Caco-2 (cell line): Measurements from ENCODE around the gene NEXMIF. TPM values are rescaled to one million over a fixed set of nuclear protein-coding genes. Genes with fewer than 3 reads are reported as not detected.

ENCODE experiments used
- BruUV-seq: library from RNA; stranded (reverse); fragments of 400-500 nt; replicated peaks from 2 replicates; lab custom pipeline; 2021; lab: Mats Ljungman, UMichigan
- CTCF ChIA-PET: fragments of 300-600 bp; sonication (Branson Sonifier 250); formaldehyde crosslinking; loops from one replicate; lab custom pipeline; 2022; ENCODE audit warnings: antibody characterized with exemption; lab: Charles Lee
- POLR2A ChIA-PET: fragments of 300-600 bp; sonication (Branson Sonifier 250); formaldehyde crosslinking; loops from one replicate; lab custom pipeline; 2022; ENCODE audit warnings: antibody characterized with exemption; lab: Charles Lee
- DNase-seq, 2 experiments: peaks; one replicate each; pipeline versions ENCODE4 v3.0.0 to v3.0.0-alpha.2; 2020 to 2022
- H3K27me3 ChIP-seq: replicated peaks from 2 replicates; pipeline ENCODE4 v1.6.0; 2011; ENCODE audit warnings: low read length; ENCODE audit not compliant: control insufficient read depth, insufficient read depth
- H3K36me3 ChIP-seq: 2 replicates; pipeline ENCODE4 v1.5.1; 2011; ENCODE audit warnings: low read length; ENCODE audit not compliant: control insufficient read depth, insufficient read depth
- H3K4me1 ChIP-seq: fragments of 250-450 bp; sonication (Bioruptor Pico); 2 replicates; pipeline ENCODE4 v1.5.1; 2020; ENCODE audit warnings: mild to moderate bottlenecking
- H3K4me3 ChIP-seq: 2 replicates; pipeline ENCODE4 v1.5.1; 2011; ENCODE audit warnings: low read depth, mild to moderate bottlenecking, control low read depth, low read length
- H3K9me3 ChIP-seq: fragments of 250-450 bp; sonication (Bioruptor Pico); 2 replicates; pipeline ENCODE4 v1.5.1; 2020; ENCODE audit warnings: mild to moderate bottlenecking, moderate library complexity
- H3K27ac Mint-ChIP-seq: one replicate; pipeline ENCODE4 v1.8.0; 2022; ENCODE audit warnings: mixed read lengths; ENCODE audit not compliant: unreplicated experiment
- H3K27me3 Mint-ChIP-seq: one replicate; pipeline ENCODE4 v1.8.0; 2022; ENCODE audit warnings: mixed read lengths; ENCODE audit not compliant: insufficient read depth, unreplicated experiment
- H3K36me3 Mint-ChIP-seq: one replicate; pipeline ENCODE4 v1.8.0; 2022; ENCODE audit warnings: mild to moderate bottlenecking, mixed read lengths; ENCODE audit not compliant: insufficient read depth, unreplicated experiment
- H3K4me1 Mint-ChIP-seq: one replicate; pipeline ENCODE4 v1.8.0; 2022; ENCODE audit warnings: low read depth, mixed read lengths; ENCODE audit not compliant: unreplicated experiment
- H3K4me3 Mint-ChIP-seq: one replicate; pipeline ENCODE4 v1.8.0; 2022; ENCODE audit warnings: mild to moderate bottlenecking, moderate library complexity, mixed read lengths; ENCODE audit not compliant: unreplicated experiment
- H3K9me3 Mint-ChIP-seq: one replicate; pipeline ENCODE4 v1.8.0; 2022; ENCODE audit warnings: mixed read lengths; ENCODE audit not compliant: unreplicated experiment
- intact Hi-C: fragments of 100-400 bp; cut with micrococcal nuclease; formaldehyde crosslinking; loops from one replicate; pipeline ENCODE4 v1.10.0; 2022; ENCODE audit not compliant: unreplicated experiment
- total RNA-seq: library from RNA; stranded (reverse); gene quantifications from 2 replicates; pipeline ENCODE4 v1.2.3, GENCODE V29; 2022
- TF ChIP-seq, protein P1 (sequence below), 2 experiments: fragments of 200-600 bp in 1 of 2; IDR thresholded peaks; 1 replicate in 1 of 2; 2 replicates in 1 of 2; pipeline versions ENCODE4 v1.5.1 to v1.8.0; 2011 to 2022; ENCODE audit warnings: antibody characterized with exemption in 1 of 2, control low read depth in 1 of 2, inconsistent platforms in 1 of 2, low read depth in 1 of 2, low read length in 1 of 2, mild to moderate bottlenecking in 1 of 2, moderate library complexity in 1 of 2; ENCODE audit not compliant: insufficient read depth in 1 of 2, severe bottlenecking in 1 of 2, unreplicated experiment in 1 of 2

Gene NEXMIF
- total RNA-seq, 1 experiment from 2014 or later, result not detected

DNA sequence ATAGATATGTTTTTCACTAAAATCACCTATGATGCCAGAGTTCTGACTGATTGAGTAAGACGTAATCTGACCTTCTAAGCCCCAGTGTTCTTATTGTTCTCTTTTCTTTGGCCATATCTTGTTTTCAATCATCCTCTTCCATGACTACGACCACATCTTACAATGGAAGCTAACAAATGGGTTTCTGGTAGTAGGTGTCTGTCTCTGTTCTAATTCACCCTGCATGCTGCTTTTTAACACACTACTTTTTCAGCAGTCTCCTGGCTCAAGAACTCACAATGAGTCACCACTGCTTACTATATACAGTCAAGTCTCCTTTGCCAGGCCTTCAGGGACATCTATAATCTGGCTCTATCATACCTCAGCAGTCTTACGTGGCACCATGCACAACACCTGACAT lies 146.1 kb downstream of the NEXMIF start:
- Mint-ChIP-seq H3K27me3 (peaks cover 11% of the 10 kb centered on the region), H3K27ac (no peak overlapping the region), H3K9me3 (no peaks in the 10 kb centered on the region), H3K4me3 (no peak overlapping the region), H3K36me3 (no peaks in the 10 kb centered on the region), H3K4me1 (no peaks in the 10 kb centered on the region)
- Histone ChIP-seq H3K36me3 (no peaks in the 10 kb centered on the region), H3K9me3 (no peaks in the 10 kb centered on the region), H3K27me3 (no peaks in the 10 kb centered on the region), H3K4me1 (no peaks in the 10 kb centered on the region), H3K4me3 (no peak overlapping the region)
- TF ChIP-seq, protein P1, sequence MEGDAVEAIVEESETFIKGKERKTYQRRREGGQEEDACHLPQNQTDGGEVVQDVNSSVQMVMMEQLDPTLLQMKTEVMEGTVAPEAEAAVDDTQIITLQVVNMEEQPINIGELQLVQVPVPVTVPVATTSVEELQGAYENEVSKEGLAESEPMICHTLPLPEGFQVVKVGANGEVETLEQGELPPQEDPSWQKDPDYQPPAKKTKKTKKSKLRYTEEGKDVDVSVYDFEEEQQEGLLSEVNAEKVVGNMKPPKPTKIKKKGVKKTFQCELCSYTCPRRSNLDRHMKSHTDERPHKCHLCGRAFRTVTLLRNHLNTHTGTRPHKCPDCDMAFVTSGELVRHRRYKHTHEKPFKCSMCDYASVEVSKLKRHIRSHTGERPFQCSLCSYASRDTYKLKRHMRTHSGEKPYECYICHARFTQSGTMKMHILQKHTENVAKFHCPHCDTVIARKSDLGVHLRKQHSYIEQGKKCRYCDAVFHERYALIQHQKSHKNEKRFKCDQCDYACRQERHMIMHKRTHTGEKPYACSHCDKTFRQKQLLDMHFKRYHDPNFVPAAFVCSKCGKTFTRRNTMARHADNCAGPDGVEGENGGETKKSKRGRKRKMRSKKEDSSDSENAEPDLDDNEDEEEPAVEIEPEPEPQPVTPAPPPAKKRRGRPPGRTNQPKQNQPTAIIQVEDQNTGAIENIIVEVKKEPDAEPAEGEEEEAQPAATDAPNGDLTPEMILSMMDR (IDR thresholded peaks at IDR 0.05; ENCODE audit: insufficient read depth in 1 of 2, low read depth in 1 of 2, low read length in 1 of 2, severe bottlenecking in 1 of 2, unreplicated experiment in 1 of 2), result no peak
- intact Hi-C loops, result no loop called here
- CTCF ChIA-PET, result no interaction called here
- no TSS peak for BruUV-seq
- POLR2A ChIA-PET, result no interaction called here
- DNase-seq, result no peak

DNA sequence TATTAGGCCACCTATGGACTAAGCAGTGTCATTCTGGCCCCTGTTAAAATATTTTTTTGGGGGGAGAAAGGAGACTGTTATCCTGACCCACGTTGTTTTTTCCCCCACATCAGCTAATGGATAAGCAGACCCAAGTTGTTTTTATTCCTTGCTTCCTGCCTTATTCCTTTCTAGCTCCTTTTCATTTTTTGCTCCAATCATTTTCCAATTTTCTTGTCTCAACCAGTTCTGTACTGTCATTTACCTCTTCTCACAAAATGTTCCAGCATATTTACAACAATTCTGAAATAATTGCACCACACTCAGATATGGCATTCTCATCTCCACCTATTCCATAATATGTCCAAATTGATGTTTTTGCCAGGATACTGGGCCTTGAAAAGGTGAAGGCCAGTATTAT lies 150.3 kb downstream of the NEXMIF start:
- no peaks in the 10 kb centered on the region for H3K27me3 ChIP-seq
- intact Hi-C loops, result no loop called here
- H3K36me3 Mint-ChIP-seq, result no peaks in the 10 kb centered on the region
- CTCF ChIA-PET, result no interaction called here
- H3K27me3 Mint-ChIP-seq, result peaks cover 6% of the 10 kb centered on the region
- H3K9me3 ChIP-seq, result no peaks in the 10 kb centered on the region
- no peaks in the 10 kb centered on the region for H3K4me1 Mint-ChIP-seq
- no TSS peak for BruUV-seq
- DNase-seq, result no peak
- no peaks in the 10 kb centered on the region for H3K36me3 ChIP-seq
- H3K9me3 Mint-ChIP-seq, result no peaks in the 10 kb centered on the region
- POLR2A ChIA-PET, result no interaction called here
- H3K4me3 ChIP-seq, result no peak overlapping the region
- no peak overlapping the region for H3K27ac Mint-ChIP-seq
- H3K4me1 ChIP-seq, result no peaks in the 10 kb centered on the region
- TF ChIP-seq, protein P1 (IDR thresholded peaks at IDR 0.05; ENCODE audit: insufficient read depth in 1 of 2, low read depth in 1 of 2, low read length in 1 of 2, severe bottlenecking in 1 of 2, unreplicated experiment in 1 of 2), result no peak
- H3K4me3 Mint-ChIP-seq, result no peak overlapping the region

DNA sequence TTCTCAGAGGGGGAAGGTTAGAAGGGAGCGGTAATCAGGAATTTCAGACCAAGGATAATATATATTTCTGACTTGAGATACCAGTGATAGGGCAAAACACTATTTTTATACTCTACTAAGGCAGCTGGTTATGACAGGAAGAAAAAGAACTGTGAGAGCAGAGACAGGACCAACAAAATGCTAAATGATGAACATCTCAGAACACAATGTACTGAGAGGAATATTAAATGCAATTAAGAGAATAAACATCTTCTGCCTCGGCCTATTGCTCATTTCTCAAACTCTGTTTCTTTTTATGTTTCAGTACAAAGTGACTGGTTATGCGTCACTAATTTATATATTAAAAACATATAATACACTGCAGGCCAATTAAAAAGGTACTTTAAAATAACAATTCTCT lies 188.8 kb downstream of the NEXMIF start:
- CTCF ChIA-PET, result no interaction called here
- Mint-ChIP-seq H3K27me3 (peaks cover 8% of the 10 kb centered on the region), H3K4me3 (no peak overlapping the region), H3K9me3 (peaks cover 9% of the 10 kb centered on the region), H3K27ac (no peak overlapping the region), H3K36me3 (no peaks in the 10 kb centered on the region), H3K4me1 (no peaks in the 10 kb centered on the region)
- H3K9me3 ChIP-seq, result no peaks in the 10 kb centered on the region
- intact Hi-C loops, result no loop called here
- DNase-seq, result no peak
- no TSS peak for BruUV-seq
- H3K36me3 ChIP-seq, result no peaks in the 10 kb centered on the region
- H3K4me1 ChIP-seq, result no peaks in the 10 kb centered on the region
- H3K27me3 ChIP-seq, result no peaks in the 10 kb centered on the region
- H3K4me3 ChIP-seq, result no peak overlapping the region
- POLR2A ChIA-PET, result no interaction called here
- TF ChIP-seq, protein P1 (IDR thresholded peaks at IDR 0.05; ENCODE audit: insufficient read depth in 1 of 2, low read depth in 1 of 2, low read length in 1 of 2, severe bottlenecking in 1 of 2, unreplicated experiment in 1 of 2), result no peak
